ENCODE data around the gene SPG7.

SPG7 gene

GRCh38 chr16:89484923-89485679, 23.1 kb upstream of the SPG7 start:
- DNase-seq (ENCODE audit: low read depth, low spot score): no peak
- no peak overlapping the region for H3K4me3 ChIP-seq (ENCODE audit: low read depth, low read length)
- no peak for TF ChIP-seq CTCF (IDR thresholded peaks at IDR 0.05; ENCODE audit: low read depth, low read length)
- in situ Hi-C loops (cut with HindIII; ENCODE audit: low sequenced_read_pairs): no loop called here

- no peak overlapping the region for H3K4me3 ChIP-seq (ENCODE audit: low read depth, low read length)
- in situ Hi-C loops (cut with HindIII; ENCODE audit: low sequenced_read_pairs): no loop called here
- DNase-seq (ENCODE audit: low read depth, low spot score): no peak
- TF ChIP-seq CTCF (IDR thresholded peaks at IDR 0.05; ENCODE audit: low read depth, low read length): no peak
Observed at GRCh38 chr16:89485701-89486246, 22.4 kb upstream of the SPG7 start.

- H3K4me3 ChIP-seq (ENCODE audit: low read depth, low read length): peak overlapping the region; percentile 72
- TF ChIP-seq CTCF (IDR thresholded peaks at IDR 0.05; ENCODE audit: low read depth, low read length): peak; percentile 8
- in situ Hi-C loops (cut with HindIII; ENCODE audit: low sequenced_read_pairs): no loop called here
- DNase-seq (ENCODE audit: low read depth, low spot score): peak; percentile 92
Observed at GRCh38 chr16:89489040-89489897, 18.9 kb upstream of the SPG7 start.

- no peak for DNase-seq (ENCODE audit: low read depth, low spot score)
- no peak for TF ChIP-seq CTCF (IDR thresholded peaks at IDR 0.05; ENCODE audit: low read depth, low read length)
- in situ Hi-C loops (cut with HindIII; ENCODE audit: low sequenced_read_pairs): no loop called here
- peak overlapping the region; percentile 72 for H3K4me3 ChIP-seq (ENCODE audit: low read depth, low read length)
Observed at GRCh38 chr16:89489898-89490438, 18.2 kb upstream of the SPG7 start.

- DNase-seq (ENCODE audit: low read depth, low spot score): peak; percentile 100
- no peak for TF ChIP-seq CTCF (IDR thresholded peaks at IDR 0.05; ENCODE audit: low read depth, low read length)
- H3K4me3 ChIP-seq (ENCODE audit: low read depth, low read length): peak within 1 kb of the TSS; percentile 73
- in situ Hi-C loops (cut with HindIII; ENCODE audit: low sequenced_read_pairs): no loop called here
Observed at GRCh38 chr16:89490439-89491237, 17.6 kb upstream of the SPG7 start, which contains the start of gene ANKRD11. Gene ANKRD11 (minus strand): TSS chr16:89490561. CDS start chr16:89317019, 173,542 bp downstream.

Data from astrocyte of the spinal cord (primary cell).